ENCODE data around the gene POFUT1. TPM values are rescaled to one million over a fixed set of nuclear protein-coding genes. Genes with fewer than 3 reads are reported as not detected.
A peak's percentile ranks its signal among the peaks of the same experiment; 100 is the strongest.
"Not testable (repeated sequence)": the region's sequence is repeated elsewhere in the genome, so short reads cannot be mapped to it uniquely, and the experiment has no call there.

The POFUT1 gene
- total and polyA plus RNA-seq, 2 experiments from 2014 or later, result 9.3 to 34.0 TPM

- TF ChIP-seq REST (IDR thresholded peaks at IDR 0.05; ENCODE audit: unreplicated experiment), result no peak
- no peak for TF ChIP-seq EZH2phosphoT487 (IDR thresholded peaks at IDR 0.05; ENCODE audit: unreplicated experiment)
- no peak for TF ChIP-seq ZNF331 (CRISPR knock-in tag; IDR thresholded peaks at IDR 0.05; ENCODE audit: low read depth)
Observed at GRCh38 chr20:32252189-32252588, 44.5 kb downstream of the POFUT1 start (continued).

GRCh38 chr20:32260973-32261372 lies 53.3 kb downstream of the POFUT1 start:
- not testable (repeated sequence) for H3K36me3 ChIP-seq (ENCODE audit: insufficient read depth); H3K9me2 ChIP-seq (ENCODE audit: insufficient read depth); H3K27me3 Mint-ChIP-seq (ENCODE audit: insufficient read depth, low read depth, poor library complexity); H3K4me1 ChIP-seq (ENCODE audit: insufficient read depth); H3K27me3 ChIP-seq (ENCODE audit: insufficient read depth); ATAC-seq; H3K79me2 ChIP-seq (replicated peaks; ENCODE audit: insufficient read depth); H3K9me3 Mint-ChIP-seq; H3K36me3 Mint-ChIP-seq (ENCODE audit: low read depth); H3K4me1 Mint-ChIP-seq; H3K4me3 ChIP-seq; H3K27ac ChIP-seq (ENCODE audit: low read depth); H3K4me2 ChIP-seq; H4K20me1 ChIP-seq (replicated peaks; ENCODE audit: insufficient read depth); H3K4me3 Mint-ChIP-seq; H3K27ac Mint-ChIP-seq; H3F3A ChIP-seq (replicated peaks; ENCODE audit: low read depth); DNase-seq (ENCODE audit: low spot score)
- H2AFZ ChIP-seq, result peak overlapping the region; percentile 76; the same call in 1 of the 2 replicates

- H3K36me3 ChIP-seq (ENCODE audit: insufficient read depth), result no peaks in the 10 kb centered on the region
- H3K27me3 Mint-ChIP-seq (ENCODE audit: insufficient read depth, low read depth, poor library complexity), result peaks cover 4% of the 10 kb centered on the region
- no peaks in the 10 kb centered on the region for H3K4me1 ChIP-seq (ENCODE audit: insufficient read depth)
- no peaks in the 10 kb centered on the region for H3K9me3 Mint-ChIP-seq
- peaks cover 5% of the 10 kb centered on the region; the same call in 1 of the 2 replicates for H4K20me1 ChIP-seq (replicated peaks; ENCODE audit: insufficient read depth)
- no peak overlapping the region for H3K4me3 Mint-ChIP-seq
- no peaks in the 10 kb centered on the region; the same call in 1 of the 2 replicates for H3K79me2 ChIP-seq (replicated peaks; ENCODE audit: insufficient read depth)
- no peaks in the 10 kb centered on the region for H3K9me2 ChIP-seq (ENCODE audit: insufficient read depth)
- H3K4me3 ChIP-seq, result no peak overlapping the region
- 0 out of 2 replicates have a peak, but pooled peaks cover 2% of the 10 kb centered on the region for H3F3A ChIP-seq (replicated peaks; ENCODE audit: low read depth)
- no peak for ATAC-seq
- H3K4me1 Mint-ChIP-seq, result no peaks in the 10 kb centered on the region
- no peaks in the 10 kb centered on the region for H3K27me3 ChIP-seq (ENCODE audit: insufficient read depth)
- H2AFZ ChIP-seq, result 0 out of 2 replicates have a peak overlapping the region, but pooled peaks have one; percentile 56
- no peak overlapping the region for H3K27ac ChIP-seq (ENCODE audit: low read depth)
- no peak overlapping the region for H3K27ac Mint-ChIP-seq
- H3K4me2 ChIP-seq, result no peak overlapping the region
- H3K36me3 Mint-ChIP-seq (ENCODE audit: low read depth), result no peaks in the 10 kb centered on the region
- DNase-seq (ENCODE audit: low spot score), result no peak
- no peak for TF ChIP-seq ZNF462 (CRISPR knock-in tag; IDR thresholded peaks at IDR 0.05)
- no peak for TF ChIP-seq POLR2AphosphoS5 (IDR thresholded peaks at IDR 0.05; ENCODE audit: low read depth)
- TF ChIP-seq CTCF (conservative IDR thresholded peaks at IDR 0.05; ENCODE audit: low read depth in 2 of 2), result no peak
- no peak for TF ChIP-seq STAT1 (IDR thresholded peaks at IDR 0.05; ENCODE audit: unreplicated experiment)
Observed at GRCh38 chr20:32261644-32262043, 54.0 kb downstream of the POFUT1 start.

Measured in GM23338 (cell line).